ENCODE results near the gene PRR23A.

DNA sequence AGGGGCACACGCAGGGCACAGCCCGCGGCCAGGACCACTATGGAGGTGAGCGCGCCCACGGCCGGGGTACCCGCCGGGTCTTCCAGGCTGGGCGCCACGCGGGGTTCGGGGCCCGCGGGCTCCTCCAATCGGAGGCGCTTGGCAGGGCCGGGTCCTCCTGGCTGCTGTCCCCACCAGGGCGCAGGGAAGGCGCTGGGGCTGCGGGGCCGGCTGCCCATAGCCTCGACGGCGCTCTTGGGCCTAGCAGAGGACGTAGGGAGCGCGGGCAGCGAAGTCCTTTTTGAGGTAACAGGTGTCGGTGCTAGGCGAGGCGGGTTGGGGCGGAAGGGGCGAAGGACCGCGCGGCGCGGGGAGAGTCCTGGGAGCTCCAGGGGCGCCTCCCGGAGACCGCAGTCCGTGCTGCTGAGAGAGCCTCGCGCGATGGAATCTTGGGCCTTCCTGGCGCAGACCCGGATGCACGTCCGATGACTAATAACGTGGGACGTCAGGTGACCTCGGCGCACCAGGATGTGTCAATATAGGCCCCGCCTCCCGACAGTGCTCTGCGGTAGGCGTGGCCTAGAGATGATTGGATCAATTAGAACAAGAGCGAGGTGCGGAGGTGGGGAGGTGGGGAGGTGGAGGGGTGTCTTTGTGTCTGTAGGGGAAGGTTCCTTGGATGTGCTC, at the start of gene PRR23A:
- TF ChIP-seq CHD2 (IDR thresholded peaks at IDR 0.05; ENCODE audit: low read length): no peak
- TF ChIP-seq SIX5 (IDR thresholded peaks at IDR 0.05; ENCODE audit: low read depth, low read length): no peak
- no peak for TF ChIP-seq ZNF274 (IDR thresholded peaks at IDR 0.05; ENCODE audit: borderline replicate concordance, extremely low read depth, low read length)

Measured in H1 (cell line).